ENCODE data around the gene TSPAN31. TPM values are rescaled to one million over a fixed set of nuclear protein-coding genes. Genes with fewer than 3 reads are reported as not detected.

Gene TSPAN31
- total RNA-seq, 4 donors from 2014 or later: 47.0 to 75.8 (median 53.2) TPM

GRCh38 chr12:57763881-57764661, 19.2 kb downstream of the TSPAN31 start:
- no peak for TF ChIP-seq POLR2A (IDR thresholded peaks at IDR 0.05)
- TF ChIP-seq, protein P1, sequence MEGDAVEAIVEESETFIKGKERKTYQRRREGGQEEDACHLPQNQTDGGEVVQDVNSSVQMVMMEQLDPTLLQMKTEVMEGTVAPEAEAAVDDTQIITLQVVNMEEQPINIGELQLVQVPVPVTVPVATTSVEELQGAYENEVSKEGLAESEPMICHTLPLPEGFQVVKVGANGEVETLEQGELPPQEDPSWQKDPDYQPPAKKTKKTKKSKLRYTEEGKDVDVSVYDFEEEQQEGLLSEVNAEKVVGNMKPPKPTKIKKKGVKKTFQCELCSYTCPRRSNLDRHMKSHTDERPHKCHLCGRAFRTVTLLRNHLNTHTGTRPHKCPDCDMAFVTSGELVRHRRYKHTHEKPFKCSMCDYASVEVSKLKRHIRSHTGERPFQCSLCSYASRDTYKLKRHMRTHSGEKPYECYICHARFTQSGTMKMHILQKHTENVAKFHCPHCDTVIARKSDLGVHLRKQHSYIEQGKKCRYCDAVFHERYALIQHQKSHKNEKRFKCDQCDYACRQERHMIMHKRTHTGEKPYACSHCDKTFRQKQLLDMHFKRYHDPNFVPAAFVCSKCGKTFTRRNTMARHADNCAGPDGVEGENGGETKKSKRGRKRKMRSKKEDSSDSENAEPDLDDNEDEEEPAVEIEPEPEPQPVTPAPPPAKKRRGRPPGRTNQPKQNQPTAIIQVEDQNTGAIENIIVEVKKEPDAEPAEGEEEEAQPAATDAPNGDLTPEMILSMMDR (IDR thresholded peaks at IDR 0.05): no peak
- TF ChIP-seq EP300 (IDR thresholded peaks at IDR 0.05): no peak
- TF ChIP-seq POLR2AphosphoS5 (IDR thresholded peaks at IDR 0.05): no peak
- no peak overlapping the region for H3K4me3 ChIP-seq
- H3K27me3 ChIP-seq: peaks cover 68% of the 10 kb centered on the region
- 65 to 66% methylated on average over 2 of the region's 6 CpGs for WGBS, 2 donors (ENCODE audit: low coverage in 1 of 2)
- H3K36me3 ChIP-seq: peaks cover 0 to 30% of the 10 kb centered on the region in 2 donors
- no peaks in the 10 kb centered on the region for H3K9me3 ChIP-seq
- peaks cover 0 to 30% (median 28%) of the 10 kb centered on the region in 3 donors for H3K4me1 ChIP-seq
- ATAC-seq: no peak
- no peak overlapping the region for H3K27ac ChIP-seq

GRCh38 chr12:57764662-57765002, 19.8 kb downstream of the TSPAN31 start:
- TF ChIP-seq, protein P1 (IDR thresholded peaks at IDR 0.05): no peak
- TF ChIP-seq POLR2A (IDR thresholded peaks at IDR 0.05) (no peak), EP300 (IDR thresholded peaks at IDR 0.05) (no peak), POLR2AphosphoS5 (IDR thresholded peaks at IDR 0.05) (no peak)
- Histone ChIP-seq H3K27me3 (peaks cover 68% of the 10 kb centered on the region), H3K9me3 (no peaks in the 10 kb centered on the region), H3K4me3 (peak overlapping the region in 1 of 2 donors; percentile 42), H3K27ac (no peak overlapping the region), H3K36me3 (peaks cover 0 to 31% of the 10 kb centered on the region in 2 donors), H3K4me1 (peaks cover 0 to 30% (median 28%) of the 10 kb centered on the region in 3 donors)
- ATAC-seq: no peak
- 26 to 28% methylated on average over 6 to 9 of the region's 17 CpGs for WGBS, 2 donors (ENCODE audit: low coverage in 1 of 2)

- TF ChIP-seq EP300 (IDR thresholded peaks at IDR 0.05): no peak
- no peak for TF ChIP-seq POLR2A (IDR thresholded peaks at IDR 0.05)
- no peak for TF ChIP-seq POLR2AphosphoS5 (IDR thresholded peaks at IDR 0.05)
- TF ChIP-seq, protein P1 (IDR thresholded peaks at IDR 0.05): peak in 3 of 4 experiments; percentile 3 to 34 (median 16)
- no CpG with 5 or more reads among the region's 60 CpGs for WGBS, 2 donors (ENCODE audit: low coverage in 1 of 2)
- peaks cover 0 to 30% of the 10 kb centered on the region in 2 donors for H3K36me3 ChIP-seq
- peaks cover 68% of the 10 kb centered on the region for H3K27me3 ChIP-seq
- peak overlapping the region in 1 of 2 donors; percentile 42 for H3K4me3 ChIP-seq
- no peaks in the 10 kb centered on the region for H3K9me3 ChIP-seq
- peak; percentile 54 for ATAC-seq
- no peak overlapping the region for H3K27ac ChIP-seq
- peaks cover 0 to 30% (median 28%) of the 10 kb centered on the region in 3 donors for H3K4me1 ChIP-seq
Observed at GRCh38 chr12:57765003-57765697, 20.3 kb downstream of the TSPAN31 start.

- Histone ChIP-seq H3K9me3 (no peaks in the 10 kb centered on the region), H3K4me3 (peak overlapping the region in 1 of 2 donors; percentile 42), H3K27ac (no peak overlapping the region), H3K27me3 (peaks cover 63% of the 10 kb centered on the region), H3K36me3 (peaks cover 0 to 27% of the 10 kb centered on the region in 2 donors), H3K4me1 (peaks cover 0 to 33% (median 28%) of the 10 kb centered on the region in 3 donors)
- TF ChIP-seq, protein P1 (IDR thresholded peaks at IDR 0.05): no peak
- TF ChIP-seq EP300 (IDR thresholded peaks at IDR 0.05) (no peak), POLR2A (IDR thresholded peaks at IDR 0.05) (no peak), POLR2AphosphoS5 (IDR thresholded peaks at IDR 0.05) (no peak)
- peak; percentile 6 for ATAC-seq
- 0% methylated on average over 2 of the region's 40 CpGs; no CpG with 5 or more reads in 1 of the 2 donors for WGBS, 2 donors (ENCODE audit: low coverage in 1 of 2)
Observed at GRCh38 chr12:57765698-57766463, 21.0 kb downstream of the TSPAN31 start.

Measured in gastroesophageal sphincter (tissue), 4 donors.